ENCODE measurements around the gene SLC10A1. TPM values are rescaled to one million over a fixed set of nuclear protein-coding genes. Genes with fewer than 3 reads are reported as not detected.

The SLC10A1 gene
- not detected in 5 replicates for total RNA-seq (2022; extraction: Qiagen RNA extraction; ENCODE audit: low read depth)

GRCh38 chr14:69796797-69797500 is at the start of gene SLC10A1:
Gene SLC10A1, minus strand, starts transcription at chr14:69797241. Its CDS starts 86 bp downstream, at chr14:69797155.

GRCh38 chr14:69766984-69767368 is 30.1 kb downstream of the SLC10A1 start, which contains the start of gene SRSF5:
Gene SRSF5, plus strand, starts transcription at chr14:69767142. Its CDS starts 1,015 bp downstream, at chr14:69768157.

Other genes with a start within 250 kb of the SLC10A1 start
- not detected in 5 replicates for gene CCDC177, start 222.4 kb downstream of the SLC10A1 start, total RNA-seq (2022; extraction: Qiagen RNA extraction; ENCODE audit: low read depth)
- 5.7 to 7.0 TPM (median 6.3 TPM) in 5 replicates for gene SUSD6, start 185.6 kb downstream of the SLC10A1 start, total RNA-seq (2022; extraction: Qiagen RNA extraction; ENCODE audit: low read depth)
- gene SRSF5, start 30.1 kb downstream of the SLC10A1 start, total RNA-seq (2022; extraction: Qiagen RNA extraction; ENCODE audit: low read depth), result 218 to 331 TPM (median 231 TPM) in 5 replicates
- gene SMOC1, start 82.2 kb upstream of the SLC10A1 start, total RNA-seq (2022; extraction: Qiagen RNA extraction; ENCODE audit: low read depth), result 14.7 to 23.3 TPM (median 18.8 TPM) in 5 replicates

Data from A549 treated with RU486 at 1 μM for 4 hours (cell line).